SK-N-SH (cell line): ENCODE results near the gene AQP5. TPM values are rescaled to one million over a fixed set of nuclear protein-coding genes. Genes with fewer than 3 reads are reported as not detected.
A peak's percentile ranks its signal among the peaks of the same experiment; 100 is the strongest.

Experiments used
- CTCF ChIA-PET: fragments of 300-600, 350-600 bp; formaldehyde crosslinking; extraction: SDS; loops from one replicate; lab custom pipeline; 2021; lab: Yijun Ruan, JAX
- POLR2A ChIA-PET: fragments of 350-600 bp; sonication (Branson Sonifier 250); formaldehyde crosslinking; extraction: SDS; loops from one replicate; lab custom pipeline; 2020; ENCODE audit warnings: antibody characterized with exemption, inconsistent platforms; lab: Yijun Ruan, JAX
- DNase-seq: peaks from one replicate; pipeline ENCODE4 v3.0.0; 2012
- H2AFZ ChIP-seq: fragments of 200-600 bp; sonication (generic); 2 replicates; pipeline ENCODE4 v1.8.1; 2016; ENCODE audit warnings: antibody characterized with exemption, mild to moderate bottlenecking, low read depth
- H3F3A ChIP-seq: fragments of 200-600 bp; sonication (generic); replicated peaks from 2 replicates; pipeline ENCODE3; 2016; ENCODE audit warnings: antibody characterized with exemption, mild to moderate bottlenecking; ENCODE audit not compliant: insufficient read depth
- H3K27ac ChIP-seq, 2 experiments: fragments of 200-500 bp in 1 of 2; fragments of 200-600 bp in 1 of 2; sonication (Bioruptor generic) in 1 of 2; sonication (generic), shearing (Covaris generic) in 1 of 2; 2 replicates each; pipeline versions ENCODE4 v1.5.1 to v1.6.1; 2014 to 2016; ENCODE audit warnings: low read depth in 2 of 2, inconsistent platforms in 1 of 2, low read length in 1 of 2, mild to moderate bottlenecking in 1 of 2, mixed read lengths in 1 of 2
- H3K27me3 ChIP-seq: fragments of 200-600 bp; sonication (generic), shearing (Covaris generic); 2 replicates; pipeline ENCODE4 v1.6.1; 2016; ENCODE audit warnings: mixed run types; ENCODE audit not compliant: insufficient read depth
- H3K36me3 ChIP-seq, 2 experiments: fragments of 200-500 bp in 1 of 2; fragments of 200-600 bp in 1 of 2; sonication (Bioruptor generic) in 1 of 2; sonication (generic) in 1 of 2; replicated peaks in 1 of 2; 2 replicates each; pipeline versions ENCODE3 to v1.5.1; 2014 to 2016; ENCODE audit warnings: low read length in 1 of 2, mild to moderate bottlenecking in 1 of 2; ENCODE audit not compliant: insufficient read depth in 2 of 2, control insufficient read depth in 1 of 2
- H3K4me1 ChIP-seq, 2 experiments: fragments of 200-500 bp in 1 of 2; fragments of 200-600 bp in 1 of 2; sonication (Bioruptor generic) in 1 of 2; sonication (generic), shearing (Covaris generic) in 1 of 2; 2 replicates each; pipeline versions ENCODE4 v1.5.1 to v1.6.1; 2014 to 2016; ENCODE audit warnings: low read depth in 1 of 2, low read length in 1 of 2, mixed run types in 1 of 2; ENCODE audit not compliant: insufficient read depth in 2 of 2, control insufficient read depth in 1 of 2
- H3K4me2 ChIP-seq: fragments of 200-600 bp; sonication (generic), shearing (Covaris generic); 2 replicates; pipeline ENCODE4 v1.6.1; 2017; ENCODE audit warnings: mixed run types
- H3K4me3 ChIP-seq, 2 experiments: fragments of 200-500 bp in 1 of 2; fragments of 200-600 bp in 1 of 2; sonication (Bioruptor generic) in 1 of 2; sonication (generic), shearing (Covaris generic) in 1 of 2; 2 replicates each; pipeline versions ENCODE4 v1.5.1 to v1.8.1; 2014 to 2016; ENCODE audit warnings: low read depth in 2 of 2, inconsistent platforms in 1 of 2, low read length in 1 of 2, mild to moderate bottlenecking in 1 of 2, mixed read lengths in 1 of 2, moderate library complexity in 1 of 2
- H3K79me2 ChIP-seq: fragments of 200-600 bp; sonication (generic); 2 replicates; pipeline ENCODE4 v1.8.1; 2017; ENCODE audit warnings: mild to moderate bottlenecking; ENCODE audit not compliant: insufficient read depth
- H3K9ac ChIP-seq: fragments of 200-600 bp; sonication (generic); 2 replicates; pipeline ENCODE4 v1.6.1; 2017; ENCODE audit warnings: mixed run types
- H3K9me2 ChIP-seq: fragments of 200-600 bp; sonication (generic); 2 replicates; pipeline ENCODE4 v1.6.1; 2017; ENCODE audit warnings: mixed run types
- H3K9me3 ChIP-seq: fragments of 200-600 bp; sonication (generic); 2 replicates; pipeline ENCODE4 v1.6.1; 2017; ENCODE audit warnings: mixed run types, mild to moderate bottlenecking, moderate library complexity
- H4K20me1 ChIP-seq: fragments of 200-600 bp; sonication (generic); 2 replicates; pipeline ENCODE4 v1.6.1; 2017; ENCODE audit warnings: mild to moderate bottlenecking, mixed run types; ENCODE audit not compliant: insufficient read depth
- CTCF ChIP-seq: fragments of 200-600 bp; sonication (generic); IDR thresholded peaks from 2 replicates; pipeline ENCODE4 v1.6.1; 2017; ENCODE audit warnings: antibody characterized with exemption, mild to moderate bottlenecking, moderate library complexity
- FOSL2 ChIP-seq: IDR thresholded peaks from 2 replicates; pipeline ENCODE4 v1.4.0; 2012; ENCODE audit warnings: low read depth, mild to moderate bottlenecking, moderate library complexity, borderline replicate concordance
- JUND ChIP-seq: IDR thresholded peaks from 2 replicates; pipeline ENCODE4 v1.4.0; 2012
- NFIC ChIP-seq: IDR thresholded peaks from 2 replicates; pipeline ENCODE4 v1.4.0; 2012; ENCODE audit warnings: borderline replicate concordance
- NRF1 ChIP-seq: IDR thresholded peaks from 2 replicates; pipeline ENCODE4 v1.6.1; 2012; ENCODE audit warnings: low read depth, mild to moderate bottlenecking, low read length
- REST ChIP-seq: IDR thresholded peaks from 2 replicates; pipeline ENCODE4 v1.6.1; 2012; ENCODE audit warnings: mild to moderate bottlenecking, low read depth, low read length, moderate library complexity
- RFX5 ChIP-seq: IDR thresholded peaks from 2 replicates; pipeline ENCODE4 v1.6.1; 2012; ENCODE audit warnings: mild to moderate bottlenecking, improper control_type of control experiment, low read length
- RXRA ChIP-seq: IDR thresholded peaks from 2 replicates; pipeline ENCODE4 v1.4.0; 2012; ENCODE audit warnings: low read depth, mild to moderate bottlenecking, borderline replicate concordance
- TCF12 ChIP-seq: IDR thresholded peaks from 2 replicates; pipeline ENCODE4 v1.4.0; 2012
- USF2 ChIP-seq: fragments of 150-350 bp; IDR thresholded peaks from 2 replicates; pipeline ENCODE4 v1.6.1; 2017; ENCODE audit warnings: antibody characterized with exemption, low read length, low read depth, borderline replicate concordance
- YY1 ChIP-seq: IDR thresholded peaks from 2 replicates; pipeline ENCODE4 v1.4.0; 2012; ENCODE audit warnings: low read depth, mild to moderate bottlenecking
- WGBS: methylation state at CpG from one replicate; pipeline ENCODE4 v1.1.6; 2017; ENCODE audit warnings: low lambda C conversion rate; 5-methylcytosine and 5-hydroxymethylcytosine counted together
- polyA plus RNA-seq, 3 experiments: library from polyadenylated mRNA; depleted of rRNA; stranded (reverse); fragments of >200 nt; gene quantifications; 2 replicates each; pipeline ENCODE4 v1.2.3, GENCODE V29; 2012
- TF ChIP-seq, protein P1 (sequence below): IDR thresholded peaks from 2 replicates; pipeline ENCODE4 v1.4.0; 2012; ENCODE audit warnings: low read depth
- TF ChIP-seq, protein P2 (sequence below): IDR thresholded peaks from 2 replicates; pipeline ENCODE4 v1.4.0; 2012; ENCODE audit warnings: low read depth, borderline replicate concordance

Gene AQP5
- polyA plus RNA-seq, 1 of the 3 experiments (the other 2 are of a cell fraction), result 0.10 TPM

DNA sequence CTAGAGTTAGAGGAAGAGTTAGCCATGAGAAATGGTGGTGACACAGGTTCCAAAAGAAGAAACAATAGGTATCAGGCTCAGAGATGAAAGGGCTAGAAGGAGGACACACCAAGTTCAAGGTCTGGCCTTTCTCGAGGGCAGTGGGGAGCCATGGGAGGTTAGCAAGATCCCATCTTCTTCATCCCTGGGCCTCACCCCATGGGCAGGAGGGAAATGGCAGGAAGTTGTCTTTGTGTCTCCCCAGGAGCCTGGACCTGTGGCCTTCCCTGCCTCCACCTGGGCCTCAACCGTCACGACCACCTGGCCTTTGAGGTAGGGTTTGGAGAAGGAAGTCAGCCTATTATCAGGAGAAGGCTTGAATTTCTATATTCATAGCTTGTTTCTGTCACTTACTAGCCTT is 17.0 kb upstream of the AQP5 start:
- DNase-seq, result no peak
- no peaks in the 10 kb centered on the region for H3K9me2 ChIP-seq
- CTCF ChIA-PET, result interaction anchor here (0.8 to 6.1 kb wide), 24 partner anchors 10 to 323 kb away, joined by 3 to 101 read pairs (median 12); partner anchors contain the start of genes AQP5 and COX14
- no peak overlapping the region for H2AFZ ChIP-seq
- no peaks in the 10 kb centered on the region for H4K20me1 ChIP-seq
- H3K9ac ChIP-seq, result no peak overlapping the region
- TF ChIP-seq, protein P1, sequence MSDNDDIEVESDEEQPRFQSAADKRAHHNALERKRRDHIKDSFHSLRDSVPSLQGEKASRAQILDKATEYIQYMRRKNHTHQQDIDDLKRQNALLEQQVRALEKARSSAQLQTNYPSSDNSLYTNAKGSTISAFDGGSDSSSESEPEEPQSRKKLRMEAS, result no peak
- TF ChIP-seq RFX5 (no peak), NFIC (no peak), REST (no peak)
- H3K4me3 ChIP-seq, result no peak overlapping the region
- no peaks in the 10 kb centered on the region for H3K79me2 ChIP-seq
- no peaks in the 10 kb centered on the region for H3K36me3 ChIP-seq
- no peaks in the 10 kb centered on the region for H3K27me3 ChIP-seq
- POLR2A ChIA-PET, result interaction anchor here (1.8 kb wide), 1 partner anchor 76 kb away, joined by 5 read pairs; no protein-coding TSS in a partner anchor
- no peak overlapping the region; the same call in 1 of the 2 replicates for H3K4me2 ChIP-seq
- peaks cover 0 to 8% of the 10 kb centered on the region in 2 experiments; a peak in 1 of 4 replicates for H3K4me1 ChIP-seq
- no peak overlapping the region for H3K27ac ChIP-seq
- H3K9me3 ChIP-seq, result no peaks in the 10 kb centered on the region
- 94% methylated on average over 3 of the region's 3 CpGs for WGBS
- no peaks in the 10 kb centered on the region for H3F3A ChIP-seq

DNA sequence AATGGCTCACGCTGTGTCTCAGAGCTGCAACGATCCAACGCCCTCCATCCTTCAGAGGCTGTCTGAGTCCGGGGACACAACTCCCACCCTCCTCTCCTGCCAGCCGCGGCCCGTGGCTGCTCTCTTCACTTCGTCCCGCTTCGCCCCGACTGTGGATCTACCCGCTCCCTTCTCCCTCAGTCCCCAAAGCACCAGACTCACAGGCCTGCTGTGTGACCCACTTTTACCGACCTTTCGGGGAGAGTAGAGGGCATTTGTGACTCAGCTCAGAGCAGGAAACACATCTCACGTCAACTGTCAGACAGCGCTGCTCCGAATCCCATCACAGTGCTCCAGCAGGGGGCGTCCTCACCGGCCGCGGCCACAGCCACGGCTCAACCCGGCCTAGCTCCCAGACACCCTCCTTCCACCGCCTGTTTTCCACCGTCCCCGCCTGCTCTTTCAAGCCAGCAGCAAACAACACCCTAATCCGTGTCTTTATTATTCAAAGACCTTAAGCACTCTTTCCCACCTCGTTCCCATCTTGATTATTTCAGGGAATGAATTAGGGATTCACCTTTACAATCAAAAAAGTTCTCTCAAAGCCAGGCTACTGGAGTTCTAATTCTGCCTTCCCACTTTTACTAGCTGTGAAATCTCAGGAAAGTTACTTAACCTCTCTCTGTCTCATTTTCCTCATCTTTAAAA is 16.1 kb upstream of the AQP5 start:
- H3K9me3 ChIP-seq, result no peaks in the 10 kb centered on the region
- H3K4me2 ChIP-seq, result peak overlapping the region; percentile 61
- no peaks in the 10 kb centered on the region for H3F3A ChIP-seq
- no peak overlapping the region for H3K9ac ChIP-seq
- peak overlapping the region in 1 of 2 experiments; percentile 29; a peak in 1 of 4 replicates for H3K27ac ChIP-seq
- WGBS, result 12% methylated on average over 23 of the region's 28 CpGs
- no peaks in the 10 kb centered on the region for H4K20me1 ChIP-seq
- POLR2A ChIA-PET, result interaction anchor here (0.8 to 1.8 kb wide), 4 partner anchors 23 to 139 kb away, joined by 3 to 5 read pairs (median 3); partner anchors contain the start of gene SMARCD1
- H3K4me3 ChIP-seq, result peak overlapping the region; percentile 33 to 36; a peak in 3 of 4 replicates
- H2AFZ ChIP-seq, result peak overlapping the region; percentile 87
- peaks cover 0 to 17% of the 10 kb centered on the region in 2 experiments; a peak in 1 of 4 replicates for H3K4me1 ChIP-seq
- H3K79me2 ChIP-seq, result no peaks in the 10 kb centered on the region
- CTCF ChIA-PET, result interaction anchor here (0.5 to 6.1 kb wide), 46 partner anchors 10 to 323 kb away, joined by 3 to 101 read pairs (median 6); partner anchors contain the start of genes AQP5, BCDIN3D, COX14 and FAIM2
- DNase-seq, result peak; percentile 91
- no peaks in the 10 kb centered on the region for H3K36me3 ChIP-seq
- no peaks in the 10 kb centered on the region for H3K9me2 ChIP-seq
- no peaks in the 10 kb centered on the region for H3K27me3 ChIP-seq
- TF ChIP-seq TCF12 (peak; percentile 20; the same call in 1 of the 2 replicates), NRF1 (no peak), YY1 (no peak), JUND (no peak), REST (no peak), CTCF (peak; percentile 96), RXRA (no peak; the same call in 1 of the 2 replicates), USF2 (no peak), FOSL2 (peak; percentile 30; the same call in 1 of the 2 replicates)
- TF ChIP-seq, protein P2, sequence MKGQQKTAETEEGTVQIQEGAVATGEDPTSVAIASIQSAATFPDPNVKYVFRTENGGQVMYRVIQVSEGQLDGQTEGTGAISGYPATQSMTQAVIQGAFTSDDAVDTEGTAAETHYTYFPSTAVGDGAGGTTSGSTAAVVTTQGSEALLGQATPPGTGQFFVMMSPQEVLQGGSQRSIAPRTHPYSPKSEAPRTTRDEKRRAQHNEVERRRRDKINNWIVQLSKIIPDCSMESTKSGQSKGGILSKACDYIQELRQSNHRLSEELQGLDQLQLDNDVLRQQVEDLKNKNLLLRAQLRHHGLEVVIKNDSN, result no peak
